ENCODE results near the gene HIVEP3. TPM values are rescaled to one million over a fixed set of nuclear protein-coding genes. Genes with fewer than 3 reads are reported as not detected.

Gene HIVEP3
- total RNA-seq, 1 donor from 2014 or later, result 1.7 TPM

DNA sequence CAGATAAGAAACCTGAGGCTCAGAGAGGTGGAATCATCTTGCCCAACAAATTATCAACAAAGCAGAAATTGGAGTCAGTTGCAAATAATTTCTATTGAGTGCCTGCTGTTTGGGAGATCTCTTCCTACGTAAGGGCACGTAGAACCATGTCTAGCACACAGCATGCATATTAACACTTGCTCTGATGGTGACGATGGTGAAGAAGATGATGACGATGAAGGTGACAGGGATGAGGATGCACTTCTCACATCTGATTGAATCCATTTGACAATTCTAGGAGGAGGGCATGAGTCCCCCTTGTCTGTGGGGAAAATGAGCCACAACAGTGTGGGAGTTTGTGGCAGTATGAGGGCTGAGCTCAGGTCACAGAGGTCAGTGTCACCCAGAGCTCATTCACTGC is 183.6 kb downstream of the HIVEP3 start:
- DNase-seq (ENCODE audit: low spot score), result no peak

DNA sequence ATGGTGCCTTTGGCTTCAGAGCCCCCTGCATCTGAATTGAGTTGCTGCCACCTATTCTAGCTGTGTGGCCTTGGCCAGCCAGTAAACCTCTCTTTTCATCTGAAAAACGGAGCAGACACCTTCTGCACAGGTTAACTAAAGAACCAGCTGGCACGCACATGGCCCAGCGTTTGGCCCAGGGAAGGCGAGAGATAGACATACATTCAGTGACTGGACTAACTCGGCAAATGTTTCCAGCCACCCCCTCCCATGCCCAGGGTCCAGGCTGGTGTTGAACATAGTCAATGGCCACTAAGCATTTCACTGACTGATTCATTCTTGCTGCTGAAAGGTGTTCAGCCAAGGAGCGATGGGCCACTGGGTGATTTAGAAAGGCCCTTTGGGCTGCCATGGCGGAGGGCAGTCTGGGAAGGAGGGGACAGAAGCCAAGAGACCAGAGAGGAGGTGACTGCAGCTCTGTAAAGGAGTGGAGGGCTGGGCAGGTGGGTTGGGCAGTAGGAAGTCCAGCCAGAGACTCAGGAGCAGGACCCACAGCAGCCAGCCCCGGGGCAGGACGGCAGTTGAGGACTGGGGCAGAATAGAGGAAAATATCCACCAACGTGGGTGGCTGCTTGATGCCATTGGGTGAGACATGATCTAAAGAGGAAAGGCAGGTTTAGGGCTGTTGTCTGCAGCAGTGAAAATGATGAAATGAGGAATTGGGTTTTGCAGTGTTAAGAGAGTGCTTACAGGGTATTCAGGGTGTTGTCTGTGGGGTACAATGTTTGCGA is 184.3 kb downstream of the HIVEP3 start:
- no peak for DNase-seq (ENCODE audit: low spot score)

DNA sequence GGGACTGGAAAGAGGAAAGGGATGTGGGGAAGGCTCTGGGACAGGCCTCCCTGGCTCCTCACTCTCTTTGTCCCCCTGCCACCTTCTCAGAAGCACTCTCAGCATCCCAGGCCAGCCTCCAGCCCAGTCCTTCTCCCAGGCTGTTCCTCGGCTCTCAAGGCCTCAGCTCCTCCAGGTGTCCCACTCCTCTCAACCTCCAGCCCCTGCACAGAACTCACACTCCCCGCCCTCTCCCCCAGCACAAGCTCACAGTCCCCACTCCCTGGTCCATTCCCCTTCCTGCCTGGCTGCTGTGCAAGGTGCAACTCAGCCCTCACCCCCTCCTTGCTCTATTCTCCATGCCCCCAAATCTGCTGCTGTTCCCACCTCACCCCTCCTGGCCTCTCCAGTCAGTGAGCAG is 185.0 kb downstream of the HIVEP3 start:
- DNase-seq (ENCODE audit: low spot score), result no peak

DNA sequence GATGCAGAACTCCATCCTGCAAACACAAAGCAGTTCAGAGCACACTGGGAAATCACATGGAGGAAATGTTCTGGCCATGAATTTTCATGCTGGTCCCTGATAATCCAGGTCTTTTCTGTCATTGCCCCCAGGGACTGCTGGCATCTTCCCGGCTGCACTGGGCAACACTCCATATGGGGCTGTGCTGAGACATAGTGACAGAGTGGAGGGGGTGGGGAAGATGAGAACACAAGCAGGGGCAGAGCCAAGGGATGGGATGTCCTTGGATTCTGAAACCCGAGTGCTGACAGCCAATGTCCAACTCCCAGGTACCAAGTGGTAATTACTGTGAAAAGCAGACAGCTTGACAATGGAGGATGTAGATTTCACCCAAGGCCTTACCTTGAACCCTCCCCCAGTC is 185.7 kb downstream of the HIVEP3 start:
- no peak for DNase-seq (ENCODE audit: low spot score)

DNA sequence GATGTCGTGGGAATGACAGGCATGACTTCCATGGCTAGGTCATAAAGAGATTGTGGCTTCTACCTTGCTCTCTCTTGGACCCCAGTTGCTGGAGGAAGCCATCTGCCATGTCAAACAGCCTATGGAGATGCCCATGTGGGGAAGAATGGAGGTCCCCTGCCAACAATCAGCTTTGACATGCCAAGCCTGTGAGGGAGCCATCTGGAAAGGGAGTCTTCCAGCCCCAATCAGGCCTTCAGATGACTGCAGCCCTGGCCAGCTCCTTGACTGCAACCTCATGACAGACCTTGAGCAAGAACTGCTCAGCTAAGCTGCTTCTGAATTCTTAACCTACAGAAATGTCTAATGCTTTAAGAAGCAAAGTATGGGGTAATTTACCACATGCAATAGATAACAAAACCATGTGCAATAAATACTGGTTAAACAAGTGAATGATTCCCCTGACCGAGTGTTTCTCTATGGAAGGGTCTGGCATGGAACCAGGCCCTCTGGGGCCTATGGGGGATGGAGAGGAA is 187.1 kb downstream of the HIVEP3 start:
- DNase-seq (ENCODE audit: low spot score), result no peak

DNA sequence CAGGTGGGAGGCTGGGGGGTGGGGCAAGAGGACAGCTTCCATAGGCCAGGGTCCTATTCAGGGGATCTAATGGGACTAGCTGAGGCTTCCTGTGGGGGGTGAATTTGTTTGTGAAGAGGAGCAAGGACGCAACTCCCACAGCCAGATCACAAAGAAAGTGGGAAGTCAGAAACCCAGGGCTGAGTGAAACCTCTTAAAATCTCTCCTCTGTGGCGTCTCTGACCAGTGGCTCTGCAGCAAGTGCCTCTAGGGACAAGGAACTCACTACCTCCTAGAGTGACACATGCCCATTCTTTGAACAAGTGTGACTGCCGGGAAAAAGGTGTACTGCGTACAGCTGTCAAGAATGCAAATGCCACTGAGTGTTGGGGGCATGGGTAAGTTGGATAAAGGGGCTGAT is 187.9 kb downstream of the HIVEP3 start:
- DNase-seq (ENCODE audit: low spot score), result no peak

DNA sequence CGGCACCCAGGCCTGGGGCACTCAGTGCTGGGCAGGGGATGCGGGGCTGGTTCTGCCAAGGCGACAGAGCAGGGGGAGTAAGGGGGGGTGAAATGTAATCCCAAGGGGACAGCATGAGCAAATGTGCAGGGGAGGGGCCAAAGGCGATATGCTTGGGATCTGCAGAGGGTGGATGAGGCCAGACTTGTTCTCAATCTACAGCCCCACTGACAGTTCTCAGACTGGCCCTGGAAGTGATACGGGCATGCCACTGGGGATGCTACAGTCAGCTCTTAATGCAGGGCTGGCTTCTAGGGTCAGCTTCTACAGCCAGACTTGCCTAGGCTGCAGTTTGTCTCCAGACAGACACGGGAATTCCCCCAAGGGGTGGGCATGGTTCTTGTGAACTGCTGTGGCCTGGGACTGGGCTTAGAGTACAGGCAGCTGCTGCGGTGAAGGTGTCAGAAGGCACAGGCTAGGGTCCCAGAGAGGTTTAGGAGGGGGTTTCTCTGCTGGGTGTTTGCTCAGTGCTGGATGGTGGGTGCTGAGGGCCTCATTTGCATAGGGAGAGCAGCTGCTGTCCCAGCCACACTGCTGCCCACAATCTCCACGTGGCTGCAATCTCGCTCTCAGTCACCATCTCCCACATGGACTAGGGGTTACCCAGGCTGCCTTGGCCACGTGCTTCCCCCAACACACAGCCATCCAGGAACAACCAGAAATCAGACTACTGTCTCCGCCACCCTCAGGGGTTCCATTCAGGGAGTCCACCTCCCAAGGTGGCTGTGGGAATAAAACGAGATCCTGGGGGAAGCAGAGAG is 190.1 kb downstream of the HIVEP3 start:
- peak; percentile 61 for DNase-seq (ENCODE audit: low spot score)

DNA sequence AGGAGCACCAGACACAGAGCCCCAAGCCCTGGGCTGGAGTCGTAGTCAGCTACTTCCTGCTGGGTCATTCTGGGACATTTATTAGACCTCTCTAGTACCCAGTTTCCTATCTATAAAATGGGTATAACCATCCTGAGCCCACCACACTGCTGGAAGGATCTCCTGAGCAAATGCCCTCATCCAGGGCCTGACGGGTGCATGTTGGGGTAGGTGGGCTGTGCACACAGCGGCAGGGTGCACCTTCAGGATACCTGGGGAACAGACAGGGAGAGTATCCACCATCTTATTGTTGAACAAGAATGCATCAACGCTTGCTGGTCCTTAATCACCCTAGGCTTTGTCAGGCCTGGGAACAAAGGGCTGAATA is 191.0 kb downstream of the HIVEP3 start:
- DNase-seq (ENCODE audit: low spot score), result no peak

DNA sequence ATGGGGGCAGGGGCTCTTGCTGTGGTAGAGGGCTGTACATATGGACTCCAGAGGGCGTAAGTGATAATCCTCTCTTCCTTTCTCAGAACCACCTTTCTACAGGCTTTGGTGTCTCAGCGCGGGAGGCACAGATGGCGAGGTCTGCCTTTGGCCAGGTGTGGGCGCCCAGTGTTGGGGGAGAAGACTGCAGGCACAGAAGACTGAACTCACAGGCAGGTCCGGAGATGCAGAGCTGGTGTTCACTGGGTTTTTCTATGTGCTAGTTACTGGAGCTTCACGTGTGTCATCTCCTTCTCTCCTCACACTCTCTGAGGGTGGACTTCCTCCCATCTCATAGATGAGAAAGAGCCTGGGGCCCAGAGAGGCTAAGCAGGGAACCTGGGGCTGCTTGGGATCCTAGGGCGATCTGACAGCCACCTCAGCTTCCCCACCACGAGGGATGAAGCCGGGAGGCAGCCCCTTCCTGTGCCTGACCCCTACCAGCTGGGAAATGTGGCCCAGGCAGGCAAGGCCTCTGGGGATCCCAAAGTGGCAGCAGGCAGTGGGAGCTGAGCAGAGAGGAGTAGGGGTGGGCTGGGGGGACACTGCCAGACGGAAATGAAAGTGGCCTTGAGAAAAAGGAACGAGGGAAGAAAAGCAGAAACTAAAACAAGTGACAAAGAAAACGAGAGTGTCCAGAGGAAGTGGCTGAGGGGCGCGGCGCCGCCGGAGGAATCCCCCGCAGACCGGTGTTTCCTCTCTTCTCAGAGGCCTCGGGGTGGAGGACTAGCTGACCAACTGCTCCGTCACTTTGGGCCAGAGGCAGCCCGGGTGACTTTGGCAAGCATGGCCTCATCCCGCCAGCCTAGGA is 191.6 kb downstream of the HIVEP3 start:
- DNase-seq (ENCODE audit: low spot score), result peak; percentile 47

DNA sequence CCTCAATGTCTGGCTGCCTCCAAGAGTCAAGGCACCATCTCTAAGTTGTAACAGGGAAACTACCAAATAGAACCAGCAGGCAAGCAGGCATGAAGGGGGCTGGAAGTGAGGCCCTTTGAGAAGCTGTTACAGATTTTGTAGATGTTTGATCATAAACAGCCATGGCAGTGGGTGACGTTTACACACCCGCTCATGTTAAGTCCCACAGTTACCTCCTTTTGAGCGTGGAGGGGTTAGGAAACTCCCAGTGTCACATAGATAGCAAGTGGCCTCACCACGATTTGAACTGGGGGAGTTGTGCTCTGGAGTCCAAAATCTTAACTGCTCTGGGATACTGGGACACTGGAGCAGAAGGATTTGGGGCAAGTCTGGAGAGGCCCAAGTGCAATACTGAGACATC is 192.4 kb downstream of the HIVEP3 start:
- DNase-seq (ENCODE audit: low spot score), result no peak

DNA sequence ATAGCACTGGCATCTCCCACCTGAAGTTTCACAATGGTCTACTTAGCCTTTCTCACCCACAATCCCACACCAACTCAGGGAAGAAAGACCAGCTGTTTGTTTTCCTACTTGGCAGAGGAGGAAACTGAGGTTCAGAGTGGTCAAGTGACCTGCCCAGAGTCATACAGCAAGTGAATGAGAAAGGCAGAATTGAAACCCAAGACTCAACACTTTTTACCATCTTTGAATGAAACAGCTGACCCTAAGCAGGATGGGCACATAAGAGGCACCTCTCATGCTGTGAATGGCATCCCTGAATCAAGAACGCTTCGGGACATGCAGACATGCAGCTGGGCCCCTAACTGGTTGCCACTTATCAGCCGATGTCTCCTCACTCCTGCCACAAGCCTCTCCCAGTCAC is 193.8 kb downstream of the HIVEP3 start:
- DNase-seq (ENCODE audit: low spot score), result no peak

DNA sequence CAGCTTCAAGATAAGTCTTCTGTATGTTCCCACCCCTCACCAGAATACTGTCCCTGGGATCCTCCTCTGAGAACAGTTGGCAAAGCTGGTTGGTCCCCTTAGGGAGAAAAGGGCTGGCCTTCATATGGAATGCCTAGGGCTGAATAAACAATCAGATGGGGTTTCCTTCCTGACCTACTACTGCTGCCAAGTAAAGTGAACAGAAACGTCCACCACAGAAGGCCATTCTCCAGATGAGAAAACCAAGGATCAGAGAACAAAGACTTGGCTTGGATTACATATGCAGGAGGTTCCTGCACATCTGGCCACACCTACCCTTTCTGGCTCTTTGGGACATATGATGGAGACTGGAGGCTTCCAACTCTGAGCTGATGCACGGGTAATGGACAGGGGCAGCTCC is 194.5 kb downstream of the HIVEP3 start:
- no peak for DNase-seq (ENCODE audit: low spot score)

DNA sequence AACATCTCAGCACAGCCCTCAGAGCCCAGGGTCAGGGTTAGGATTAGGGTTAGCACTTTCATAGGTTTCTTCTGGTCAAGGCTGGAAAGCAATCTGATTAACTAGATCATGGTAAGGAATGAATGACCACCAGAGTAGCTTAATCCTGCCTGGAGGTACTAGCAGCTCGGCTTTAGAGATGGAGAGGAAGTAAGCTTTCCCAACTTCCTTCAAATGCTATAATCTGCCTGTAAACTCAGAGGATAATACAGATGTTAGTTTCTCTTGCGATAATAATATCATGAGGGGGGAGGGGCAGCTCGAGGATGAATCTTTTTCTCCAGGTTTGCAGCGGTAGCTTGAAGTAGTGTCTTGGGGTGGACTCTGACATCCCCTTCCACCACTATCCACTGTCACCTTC is 194.9 kb downstream of the HIVEP3 start:
- no peak for DNase-seq (ENCODE audit: low spot score)

DNA sequence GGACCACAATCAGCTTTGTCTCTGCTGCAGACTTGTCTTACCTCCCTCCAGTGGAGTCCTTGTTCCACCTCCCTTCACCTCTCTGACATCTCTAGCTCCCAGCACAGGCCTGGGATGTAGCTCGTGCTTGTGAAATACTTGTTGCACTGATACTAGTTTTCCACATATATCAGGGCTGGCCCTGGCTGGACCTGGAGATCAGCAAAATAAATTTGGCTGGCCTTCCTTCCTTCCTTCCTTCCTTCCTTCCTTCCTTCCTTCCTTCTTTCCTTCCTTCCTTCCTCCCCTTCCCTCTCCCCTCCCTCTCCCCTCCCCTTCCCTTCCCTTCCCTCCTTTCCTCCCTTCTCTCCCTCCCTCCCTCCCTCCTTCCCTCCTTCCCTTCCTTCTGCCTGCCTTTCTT is 196.5 kb downstream of the HIVEP3 start:
- DNase-seq (ENCODE audit: low spot score), result no peak

DNA sequence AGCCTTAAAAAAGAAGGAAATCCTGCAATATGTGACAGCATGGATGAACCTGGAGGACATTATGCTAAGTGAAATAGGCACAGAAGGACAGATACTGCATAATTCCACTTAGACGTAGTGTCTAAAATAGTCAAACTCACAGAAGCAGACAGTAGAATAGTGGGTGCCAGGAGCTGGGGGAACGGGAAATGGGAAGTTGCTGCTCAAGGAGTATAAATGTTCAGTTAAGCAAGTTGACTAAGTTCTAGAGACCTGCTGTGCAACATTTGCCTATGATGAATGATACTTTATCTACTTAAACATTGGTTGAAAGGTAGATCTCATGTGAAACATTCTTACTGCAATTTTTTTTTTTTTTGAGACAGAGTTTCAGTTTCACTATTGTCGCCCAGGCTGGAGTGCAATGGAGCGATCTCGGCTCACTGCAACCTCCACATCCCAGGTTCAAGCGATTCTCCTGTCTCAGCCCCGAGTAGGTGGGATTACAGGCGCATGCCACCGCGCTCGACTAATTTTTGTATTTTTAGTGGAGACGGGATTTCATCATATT is 197.8 kb downstream of the HIVEP3 start:
- DNase-seq (ENCODE audit: low spot score), result no peak

DNA sequence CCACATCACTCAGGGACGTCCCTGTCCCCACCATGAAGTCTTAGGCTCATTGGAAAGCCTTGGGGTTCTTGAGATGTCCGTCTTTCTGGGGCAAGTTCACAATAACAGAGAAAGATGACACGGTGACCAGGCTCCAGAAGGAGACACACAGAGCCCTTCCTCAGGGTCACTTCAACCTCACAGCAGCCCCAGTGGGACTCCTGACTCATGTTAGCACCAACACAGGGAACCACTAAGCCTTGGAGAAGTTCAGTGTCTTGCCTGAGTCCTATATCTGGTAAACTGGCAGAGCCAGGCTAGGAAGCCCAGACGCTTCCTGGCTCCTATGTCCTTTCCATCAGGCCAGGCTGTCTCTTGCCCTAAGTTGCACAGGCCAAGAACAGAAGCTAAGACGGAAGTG is 199.1 kb downstream of the HIVEP3 start:
- no peak for DNase-seq (ENCODE audit: low spot score)

DNA sequence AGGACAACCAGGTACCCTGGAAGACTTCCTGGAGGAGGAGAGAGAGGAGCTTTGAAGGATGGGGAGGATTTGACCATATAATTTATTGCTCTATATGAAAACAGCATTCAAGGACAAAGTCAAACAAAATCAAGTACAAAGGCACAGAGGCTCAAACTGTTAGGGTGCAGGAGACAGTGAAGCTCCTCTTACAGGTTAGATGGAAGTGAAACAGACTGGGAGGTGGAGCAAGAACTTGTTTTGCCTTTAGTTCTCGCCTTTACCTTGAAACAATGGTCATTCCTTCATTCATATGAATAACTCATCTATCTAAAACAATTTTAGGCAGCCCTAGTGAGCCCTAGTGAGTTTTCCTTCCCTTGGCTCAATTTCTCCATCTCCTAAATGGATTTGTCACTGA is 199.6 kb downstream of the HIVEP3 start:
- DNase-seq (ENCODE audit: low spot score), result no peak

DNA sequence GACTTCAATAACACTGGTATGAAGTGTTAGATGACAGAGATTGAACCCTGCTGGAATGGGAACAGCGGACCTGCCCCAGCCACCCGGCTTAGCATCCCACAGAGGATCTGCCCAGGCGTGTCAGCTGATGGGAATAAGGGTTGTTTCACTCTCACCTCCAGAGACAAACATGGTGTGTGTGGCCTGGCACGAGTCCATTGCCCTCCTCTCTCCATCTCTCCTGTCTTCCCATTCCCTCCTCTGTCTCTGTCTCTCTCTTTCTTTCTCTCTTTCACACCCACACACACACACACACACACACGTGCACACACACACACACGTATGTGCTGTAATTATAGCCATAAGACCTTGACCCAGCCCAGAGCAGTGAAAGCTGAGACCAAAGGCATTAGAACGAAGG is 200.2 kb downstream of the HIVEP3 start:
- DNase-seq (ENCODE audit: low spot score), result no peak

DNA sequence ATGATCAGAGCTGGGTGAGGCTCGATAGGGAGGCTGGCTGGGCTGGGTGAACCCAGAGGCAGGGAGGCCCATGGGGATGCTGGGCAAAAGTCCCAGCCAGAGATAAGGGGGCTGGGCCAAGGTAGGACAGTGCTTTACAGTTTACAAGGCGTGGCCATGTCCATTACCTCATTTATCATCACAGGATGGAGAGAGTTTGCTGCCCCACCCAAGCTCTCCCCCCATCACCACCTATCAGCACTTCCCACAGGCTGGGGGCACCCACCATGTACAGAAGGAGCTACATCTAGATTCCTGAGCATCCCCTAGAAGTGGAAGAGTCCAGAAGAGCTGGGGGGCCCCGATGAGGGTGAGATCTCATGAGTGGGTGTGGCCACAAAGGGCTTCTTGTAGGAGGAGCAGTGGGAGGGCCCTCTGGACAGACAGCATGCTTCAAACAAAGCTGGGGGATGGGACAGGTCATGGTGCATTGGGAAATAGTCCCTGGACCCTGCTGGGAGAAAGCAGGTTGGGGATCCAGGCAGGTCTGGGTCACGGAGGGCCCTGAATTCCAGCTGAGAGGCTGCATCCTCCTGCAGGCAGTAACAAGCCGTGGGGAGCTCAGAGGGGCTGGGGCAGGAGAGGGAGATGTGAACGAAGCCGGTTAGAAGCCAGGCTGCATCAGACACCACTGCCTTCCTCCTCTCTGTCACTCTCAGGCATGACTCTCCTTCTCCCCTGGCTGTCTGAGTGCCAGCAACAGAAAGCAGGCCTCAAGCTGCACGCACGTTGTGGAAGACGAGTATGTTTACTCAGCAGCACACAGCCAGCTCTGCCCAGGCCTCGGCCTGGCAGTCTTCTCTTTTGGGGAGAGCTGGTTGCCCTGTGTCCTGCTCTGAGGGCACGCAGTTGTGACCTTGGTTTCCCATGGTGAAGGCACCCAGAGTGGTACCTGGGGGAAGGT is 202.3 kb downstream of the HIVEP3 start:
- no peak for DNase-seq (ENCODE audit: low spot score)

DNA sequence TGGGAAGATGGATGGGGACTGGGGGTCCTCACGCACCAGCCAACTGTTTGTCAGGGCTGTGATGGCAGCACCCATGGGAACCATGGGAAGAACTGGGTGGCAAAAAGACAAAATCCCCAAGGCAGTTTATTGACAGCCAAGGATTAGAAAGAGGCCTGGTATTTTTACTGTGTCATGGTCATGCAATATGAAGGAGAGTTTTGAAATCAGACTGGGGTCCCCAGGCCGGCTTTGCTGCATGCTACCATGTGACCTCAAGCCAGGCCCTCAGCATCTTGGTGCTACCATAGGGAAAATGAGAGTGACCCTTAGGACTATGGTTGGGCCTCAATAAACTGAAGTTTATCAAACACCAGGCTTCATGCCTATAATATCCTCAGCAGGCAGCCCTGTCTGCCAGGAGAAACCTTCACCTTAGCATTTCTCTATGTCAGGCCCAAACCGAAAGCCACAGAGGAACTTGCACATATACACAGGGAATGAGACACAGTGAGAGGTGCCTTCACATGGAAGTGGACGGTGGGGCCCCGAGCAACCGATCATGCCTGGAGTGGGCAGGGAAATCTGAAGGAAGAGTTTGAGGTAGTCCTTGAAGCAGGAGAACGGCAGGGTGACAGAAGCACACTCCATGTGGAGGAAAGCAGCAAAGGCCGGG is 203.2 kb downstream of the HIVEP3 start:
- DNase-seq (ENCODE audit: low spot score), result no peak
